ENCODE results near the gene ZNF772. TPM values are rescaled to one million over a fixed set of nuclear protein-coding genes. Genes with fewer than 3 reads are reported as not detected.

ZNF772 gene
- total and polyA plus RNA-seq, 2 experiments from 2014 or later, result 2.5 to 28.0 TPM

GRCh38 chr19:57436417-57436816 lies 40.9 kb downstream of the ZNF772 start:
- Histone ChIP-seq H3K4me3 (peak overlapping the region; percentile 61), H4K20me1 (replicated peaks; ENCODE audit: insufficient read depth) (peaks cover 21% of the 10 kb centered on the region), H3K9me2 (ENCODE audit: insufficient read depth) (no peaks in the 10 kb centered on the region), H3K4me2 (peak overlapping the region; percentile 92), H3K27me3 (ENCODE audit: insufficient read depth) (no peaks in the 10 kb centered on the region), H3K4me1 (ENCODE audit: insufficient read depth) (peaks cover 12% of the 10 kb centered on the region), H3K79me2 (replicated peaks; ENCODE audit: insufficient read depth) (peaks cover 59% of the 10 kb centered on the region), H3K36me3 (ENCODE audit: insufficient read depth) (no peaks in the 10 kb centered on the region; the same call in 1 of the 2 replicates), H3K27ac (ENCODE audit: low read depth) (no peak overlapping the region), H3F3A (replicated peaks; ENCODE audit: low read depth) (no peaks in the 10 kb centered on the region), H2AFZ (no peak overlapping the region)
- Mint-ChIP-seq H3K27me3 (ENCODE audit: insufficient read depth, low read depth, poor library complexity) (peaks cover 7% of the 10 kb centered on the region), H3K4me1 (peaks cover 14% of the 10 kb centered on the region; the same call in 2 of the 3 replicates), H3K4me3 (peak overlapping the region; percentile 94), H3K36me3 (ENCODE audit: low read depth) (peaks cover 14% of the 10 kb centered on the region), H3K9me3 (peaks cover 7% of the 10 kb centered on the region; the same call in 2 of the 3 replicates), H3K27ac (no peak overlapping the region; the same call in 1 of the 2 replicates)
- no peak for DNase-seq (ENCODE audit: low spot score)
- no peak for TF ChIP-seq ZNF331 (CRISPR knock-in tag; IDR thresholded peaks at IDR 0.05; ENCODE audit: low read depth)
- ATAC-seq, result no peak

- Mint-ChIP-seq H3K4me1 (peaks cover 14% of the 10 kb centered on the region; the same call in 2 of the 3 replicates), H3K4me3 (peak within 1 kb of the TSS; percentile 94), H3K27me3 (ENCODE audit: insufficient read depth, low read depth, poor library complexity) (peaks cover 7% of the 10 kb centered on the region), H3K9me3 (peaks cover 7% of the 10 kb centered on the region; the same call in 2 of the 3 replicates), H3K27ac (peak within 1 kb of the TSS; percentile 99), H3K36me3 (ENCODE audit: low read depth) (peaks cover 14% of the 10 kb centered on the region)
- peak within 1 kb of the TSS; percentile 61 for H3K4me3 ChIP-seq
- H3K79me2 ChIP-seq (replicated peaks; ENCODE audit: insufficient read depth), result peaks cover 48% of the 10 kb centered on the region
- peaks cover 12% of the 10 kb centered on the region for H3K4me1 ChIP-seq (ENCODE audit: insufficient read depth)
- H2AFZ ChIP-seq, result peak within 1 kb of the TSS; percentile 61; the same call in 1 of the 2 replicates
- peak within 1 kb of the TSS; percentile 92 for H3K4me2 ChIP-seq
- H3K9me2 ChIP-seq (ENCODE audit: insufficient read depth), result no peaks in the 10 kb centered on the region
- ATAC-seq (peak; percentile 92), DNase-seq (ENCODE audit: low spot score) (peak; percentile 100)
- peak within 1 kb of the TSS; percentile 87 for H3K27ac ChIP-seq (ENCODE audit: low read depth)
- H3K27me3 ChIP-seq (ENCODE audit: insufficient read depth), result no peaks in the 10 kb centered on the region
- H4K20me1 ChIP-seq (replicated peaks; ENCODE audit: insufficient read depth), result peaks cover 18% of the 10 kb centered on the region
- H3F3A ChIP-seq (replicated peaks; ENCODE audit: low read depth), result no peaks in the 10 kb centered on the region
- H3K36me3 ChIP-seq (ENCODE audit: insufficient read depth), result no peaks in the 10 kb centered on the region; the same call in 1 of the 2 replicates
- TF ChIP-seq JUNB (IDR thresholded peaks at IDR 0.05; ENCODE audit: unreplicated experiment) (no peak), ZNF462 (CRISPR knock-in tag; IDR thresholded peaks at IDR 0.05) (no peak), POLR2AphosphoS5 (IDR thresholded peaks at IDR 0.05; ENCODE audit: low read depth) (peak; percentile 83), ZNF331 (CRISPR knock-in tag; IDR thresholded peaks at IDR 0.05; ENCODE audit: low read depth) (no peak), ZNF114 (CRISPR knock-in tag; IDR thresholded peaks at IDR 0.05) (no peak), EZH2phosphoT487 (IDR thresholded peaks at IDR 0.05; ENCODE audit: unreplicated experiment) (no peak), CREB1 (CRISPR knock-in tag; IDR thresholded peaks at IDR 0.05; ENCODE audit: low read depth) (peak; percentile 85), REST (IDR thresholded peaks at IDR 0.05; ENCODE audit: unreplicated experiment) (no peak), STAT1 (IDR thresholded peaks at IDR 0.05; ENCODE audit: unreplicated experiment) (no peak), NANOG (IDR thresholded peaks at IDR 0.05; ENCODE audit: borderline replicate concordance) (no peak), EZH2 (IDR thresholded peaks at IDR 0.05; ENCODE audit: low read depth, unreplicated experiment) (no peak)
These were observed 42.0 kb downstream of the ZNF772 start, which contains the start of gene ZNF749 for GRCh38 chr19:57435062-57435978. ZNF749 (plus strand) TSS chr19:57435325; CDS start chr19:57435579, 254 bp downstream.
